Fibroblast of skin of right quadriceps (primary cell): ENCODE data around the gene CSF3.

Experiments used
- DNase-seq: peaks from one replicate; pipeline ENCODE4 v3.0.0-alpha.2; 2013

The CSF3 gene

DNA sequence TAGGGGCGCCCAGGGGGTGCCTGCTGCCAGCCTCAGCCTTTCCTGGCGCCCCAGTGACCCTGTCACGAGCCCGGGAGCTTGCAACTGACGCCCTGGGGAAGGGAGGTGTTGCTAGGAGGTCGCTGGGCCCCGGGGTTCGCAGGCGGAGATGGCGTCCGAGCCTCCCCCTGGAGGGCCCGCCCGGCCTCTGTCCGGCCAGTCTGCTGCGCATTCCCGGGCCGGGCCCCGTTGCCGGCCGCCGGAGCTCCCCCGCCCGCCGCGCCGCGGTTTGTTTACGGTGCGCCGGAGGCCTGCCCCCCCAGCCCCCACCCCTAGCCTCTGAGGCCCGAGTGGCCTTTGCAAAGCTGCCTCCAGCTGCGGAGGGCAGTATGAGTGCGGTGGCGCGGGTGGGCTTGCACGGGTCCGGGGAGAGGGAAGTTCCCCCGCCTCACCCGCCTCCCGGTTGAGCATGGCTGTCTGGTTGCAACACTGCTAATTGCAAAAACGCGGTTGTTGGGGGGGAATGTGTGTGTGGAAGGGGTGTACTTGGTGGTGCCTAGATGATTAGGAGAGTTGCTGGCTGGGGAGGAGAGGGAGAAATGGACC, 48.0 kb downstream of the CSF3 start:
- DNase-seq, result peak; percentile 26

DNA sequence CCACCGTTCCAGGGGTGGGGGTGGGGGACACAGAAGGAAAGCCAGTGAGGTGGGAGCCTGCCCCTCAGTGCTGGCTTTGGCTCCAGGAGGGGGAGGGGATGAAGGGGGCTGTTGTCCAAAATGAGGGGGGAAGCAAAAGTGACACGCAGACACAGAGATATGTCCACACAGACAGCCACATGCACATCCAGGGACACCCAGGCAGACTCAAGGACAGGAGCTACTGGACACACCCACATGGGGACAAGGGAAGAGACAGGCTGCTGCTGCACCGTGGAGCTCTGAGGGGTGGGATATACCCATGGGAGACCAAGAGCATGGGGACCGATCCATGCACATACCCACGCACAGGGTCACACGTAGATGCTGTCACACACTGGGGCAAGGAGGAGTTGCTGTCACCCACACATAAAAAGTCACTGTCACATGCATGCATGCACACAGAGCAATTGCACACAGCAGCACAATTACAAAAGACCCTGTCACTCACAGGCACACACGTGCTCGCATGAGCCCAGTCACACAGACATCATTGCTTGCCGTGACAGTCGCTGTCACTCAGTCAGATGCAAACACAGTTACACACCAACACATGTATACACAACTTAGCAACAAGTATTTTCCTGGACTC, 48.8 kb downstream of the CSF3 start:
- DNase-seq, result no peak

DNA sequence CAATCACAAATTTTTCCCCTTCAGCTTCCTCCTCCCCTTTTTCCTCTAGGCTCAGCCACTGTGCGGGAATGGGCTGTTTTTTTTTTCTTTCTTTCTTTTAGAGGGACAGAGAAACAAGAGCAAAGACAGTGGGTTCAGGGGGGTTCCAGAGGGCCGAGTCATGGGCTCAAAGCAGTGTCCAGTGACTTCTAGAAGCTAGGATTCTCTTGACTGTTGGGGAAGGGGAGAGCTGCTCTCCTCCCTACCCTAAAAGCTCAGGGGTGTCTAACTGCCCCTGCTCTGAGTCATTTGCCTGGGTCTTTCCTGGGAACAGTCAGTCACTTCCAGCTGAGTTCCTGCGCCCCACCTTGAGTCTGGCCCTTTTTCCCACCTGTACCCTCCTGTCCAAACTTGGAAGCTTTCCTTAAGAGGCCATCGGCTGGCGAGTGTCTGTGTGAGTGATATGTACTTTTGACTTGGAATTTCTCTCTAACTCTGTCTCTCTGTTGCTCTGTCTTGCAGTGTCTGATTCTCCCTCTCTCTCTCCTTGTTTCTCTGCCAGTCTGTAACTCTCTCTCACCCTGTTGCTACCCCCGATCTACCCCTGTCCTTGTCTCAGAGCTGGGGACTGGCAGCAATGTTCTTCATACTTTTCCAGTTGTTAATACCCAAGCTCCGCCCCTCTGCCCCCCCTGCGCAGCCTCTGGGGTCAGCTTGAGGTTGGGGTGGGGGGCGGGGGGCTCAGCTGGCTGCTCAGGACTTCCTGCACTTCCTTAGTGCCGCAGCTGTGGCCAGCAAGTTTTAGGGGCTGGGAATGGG, 49.9 kb downstream of the CSF3 start:
- DNase-seq, result peak; percentile 66

DNA sequence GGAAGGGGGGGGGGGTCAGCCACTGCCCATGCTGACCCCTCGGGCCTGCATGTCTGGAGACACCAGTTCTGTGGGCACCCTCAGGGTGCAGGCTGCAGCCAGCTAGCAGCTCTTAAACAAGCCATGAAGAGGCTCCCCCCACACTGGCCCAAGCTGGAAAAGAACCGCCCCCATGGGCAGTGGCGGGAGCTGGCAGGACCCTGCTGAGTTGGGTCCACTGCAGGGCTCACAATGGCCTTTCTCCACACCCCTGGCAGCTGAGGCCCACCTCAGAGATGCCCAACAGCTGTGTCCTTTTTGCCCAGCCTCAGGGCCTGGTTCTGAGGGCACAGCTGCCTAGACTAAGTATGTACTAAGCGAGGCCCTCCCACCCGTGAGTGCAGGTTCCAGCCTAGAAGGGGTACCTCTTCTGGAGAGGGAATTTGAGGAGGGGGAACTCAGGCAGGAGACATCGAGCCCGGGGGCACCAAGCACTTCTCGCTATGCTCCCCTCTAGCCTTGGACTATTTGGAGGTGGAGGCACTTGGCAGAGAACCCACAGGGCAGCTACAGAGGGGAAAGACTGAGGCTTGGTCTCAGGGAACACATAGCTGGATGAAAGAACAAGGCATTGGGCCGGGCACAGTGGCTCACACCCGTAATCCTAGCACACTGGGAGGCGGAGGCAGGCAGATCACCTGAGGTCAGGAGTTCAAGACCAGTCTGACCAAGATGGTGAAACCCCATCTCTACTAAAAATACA, 50.7 kb downstream of the CSF3 start:
- DNase-seq, result no peak
